Common myeloid progenitor, CD34-positive (primary cell): Measurements from ENCODE around the gene GRK6.

Source experiments
- CTCF ChIA-PET: fragments of 350-600 bp; sonication (Branson Sonifier 250); formaldehyde crosslinking; loops from one replicate; lab custom pipeline; 2021; ENCODE audit warnings: antibody characterized with exemption; lab: Charles Lee
- POLR2A ChIA-PET: fragments of 350-600 bp; sonication (Branson Sonifier 250); formaldehyde crosslinking; loops from one replicate; lab custom pipeline; 2021; ENCODE audit warnings: antibody characterized with exemption; lab: Charles Lee
- DNase-seq, 3 donors: peaks; one replicate each; pipeline versions ENCODE4 v3.0.0 to v3.0.0-alpha.2; 2013
- H3K27ac ChIP-seq, 2 experiments: 1 replicate in 1 of 2; 2 replicates in 1 of 2; pipeline ENCODE4 v1.7.0; 2013; ENCODE audit warnings: inconsistent platforms in 2 of 2, low read length in 2 of 2, mild to moderate bottlenecking in 2 of 2, low read depth in 1 of 2, moderate library complexity in 1 of 2; ENCODE audit not compliant: severe bottlenecking in 2 of 2, insufficient read depth in 1 of 2, poor library complexity in 1 of 2
- H3K27me3 ChIP-seq, 5 experiments: replicated peaks in 2 of 5; 1 replicate in 3 of 5; 2 replicates in 2 of 5; pipeline versions ENCODE4 v1.6.1 to v1.7.0; 2013; ENCODE audit warnings: low read length in 4 of 5, mild to moderate bottlenecking in 2 of 5, moderate library complexity in 2 of 5, inconsistent platforms in 1 of 5; ENCODE audit not compliant: insufficient read depth in 5 of 5, control insufficient read depth in 4 of 5
- H3K36me3 ChIP-seq, 4 experiments: 1 replicate in 2 of 4; 2 replicates in 2 of 4; pipeline versions ENCODE4 v1.6.1 to v1.7.0; 2013; ENCODE audit warnings: low read length in 3 of 4, control low read depth in 1 of 4, mild to moderate bottlenecking in 1 of 4; ENCODE audit not compliant: control insufficient read depth in 4 of 4, insufficient read depth in 4 of 4
- H3K4me1 ChIP-seq, 4 experiments: 1 replicate in 3 of 4; 2 replicates in 1 of 4; pipeline versions ENCODE4 v1.6.1 to v1.7.1; 2013; ENCODE audit warnings: low read length in 3 of 4, mild to moderate bottlenecking in 3 of 4, control low read depth in 1 of 4, inconsistent platforms in 1 of 4, moderate library complexity in 1 of 4; ENCODE audit not compliant: control insufficient read depth in 4 of 4, insufficient read depth in 4 of 4; ENCODE audit errors: control extremely low read depth in 1 of 4
- H3K4me3 ChIP-seq, 7 experiments: 1 replicate in 4 of 7; 2 replicates in 3 of 7; pipeline versions ENCODE4 v1.5.1 to v1.7.0; 2013; ENCODE audit warnings: mild to moderate bottlenecking in 7 of 7, low read length in 6 of 7, moderate library complexity in 6 of 7, inconsistent platforms in 2 of 7, low read depth in 2 of 7, control low read depth in 1 of 7; ENCODE audit not compliant: insufficient read depth in 4 of 7, control insufficient read depth in 1 of 7; ENCODE audit errors: extremely low read depth in 1 of 7
- H3K9me3 ChIP-seq, 5 experiments: 1 replicate in 4 of 5; 2 replicates in 1 of 5; pipeline versions ENCODE4 v1.6.1 to v1.7.1; 2013; ENCODE audit warnings: low read length in 4 of 5, mild to moderate bottlenecking in 2 of 5, inconsistent platforms in 1 of 5, low read depth in 1 of 5, moderate library complexity in 1 of 5; ENCODE audit not compliant: control insufficient read depth in 4 of 5, insufficient read depth in 2 of 5; ENCODE audit errors: control extremely low read depth in 1 of 5
- WGBS: methylation state at CpG from one replicate; pipeline ENCODE4 v1.1.5; 2013; ENCODE audit not compliant: insufficient coverage; 5-methylcytosine and 5-hydroxymethylcytosine counted together

GRK6 gene

GRCh38 chr5:177390363-177391300 lies 35.8 kb upstream of the GRK6 start:
- no peaks in the 10 kb centered on the region for H3K36me3 ChIP-seq
- DNase-seq, result peak; percentile 88 to 96 (median 94)
- no peak overlapping the region for H3K4me3 ChIP-seq
- H3K4me1 ChIP-seq, result peaks cover 3 to 58% (median 37%) of the 10 kb centered on the region in 4 experiments
- no peaks in the 10 kb centered on the region for H3K27me3 ChIP-seq
- ChIA-PET CTCF (interaction anchor here (0.6 to 14.2 kb wide), 37 partner anchors 10 to 130 kb away, joined by 3 to 265 read pairs (median 5); partner anchors contain the start of genes DOK3, GRK6, LMAN2 and PDLIM7), POLR2A (interaction anchor here (0.9 to 2.2 kb wide), 2 partner anchors 13 to 65 kb away, joined by 4 to 9 read pairs; no protein-coding TSS in a partner anchor)
- H3K27ac ChIP-seq, result no peak overlapping the region
- 34% methylated on average over 8 of the region's 13 CpGs for WGBS
- H3K9me3 ChIP-seq, result no peaks in the 10 kb centered on the region

- POLR2A ChIA-PET, result interaction anchor here (1.4 kb wide), 1 partner anchor 9 kb away, joined by 3 read pairs; no protein-coding TSS in a partner anchor
Observed at GRCh38 chr5:177392765-177393164, 33.7 kb upstream of the GRK6 start.

GRCh38 chr5:177393206-177393765 lies 33.2 kb upstream of the GRK6 start:
- no peaks in the 10 kb centered on the region for H3K9me3 ChIP-seq
- ChIA-PET POLR2A (interaction anchor here (1.4 kb wide), 1 partner anchor 9 kb away, joined by 3 read pairs; no protein-coding TSS in a partner anchor), CTCF (interaction anchor here (1.0 to 14.2 kb wide), 12 partner anchors 10 to 115 kb away, joined by 3 to 265 read pairs (median 5); partner anchors contain the start of genes DOK3, PFN3, PRR7 and SLC34A1)
- no peak overlapping the region for H3K4me3 ChIP-seq
- H3K4me1 ChIP-seq, result peaks cover 3 to 52% (median 29%) of the 10 kb centered on the region in 4 experiments
- DNase-seq, result peak in 2 of 3 donors; percentile 65 to 71
- no peaks in the 10 kb centered on the region for H3K27me3 ChIP-seq
- H3K36me3 ChIP-seq, result no peaks in the 10 kb centered on the region
- no peak overlapping the region for H3K27ac ChIP-seq
- WGBS, result 0% methylated on average over 1 of the region's 1 CpG

More at GRCh38 chr5:177392765-177393164, 33.7 kb upstream of the GRK6 start:
- CTCF ChIA-PET, result interaction anchor here (1.0 to 14.2 kb wide), 10 partner anchors 11 to 116 kb away, joined by 3 to 265 read pairs (median 6); partner anchors contain the start of genes DOK3, PFN3, PRR7 and SLC34A1
- no peaks in the 10 kb centered on the region for H3K27me3 ChIP-seq
- no peak overlapping the region for H3K4me3 ChIP-seq
- no peak overlapping the region for H3K27ac ChIP-seq
- no peaks in the 10 kb centered on the region for H3K36me3 ChIP-seq
- H3K9me3 ChIP-seq, result no peaks in the 10 kb centered on the region
- H3K4me1 ChIP-seq, result peaks cover 3 to 50% (median 29%) of the 10 kb centered on the region in 4 experiments
- peak in 2 of 3 donors; percentile 26 to 28 for DNase-seq
- 42% methylated on average over 2 of the region's 5 CpGs for WGBS

- H3K27ac ChIP-seq, result no peak overlapping the region
- no peaks in the 10 kb centered on the region for H3K27me3 ChIP-seq
- 90% methylated on average over 5 of the region's 5 CpGs for WGBS
- ChIA-PET CTCF (interaction anchor here (0.8 to 14.2 kb wide), 9 partner anchors 10 to 107 kb away, joined by 3 to 265 read pairs (median 6); partner anchors contain the start of genes PFN3, PRR7 and SLC34A1), POLR2A (interaction anchor here (0.6 kb wide), 1 partner anchor 60 kb away, joined by 6 read pairs; no protein-coding TSS in a partner anchor)
- H3K4me3 ChIP-seq, result no peak overlapping the region
- peaks cover 3 to 51% (median 29%) of the 10 kb centered on the region in 4 experiments for H3K4me1 ChIP-seq
- no peak for DNase-seq
- no peaks in the 10 kb centered on the region for H3K36me3 ChIP-seq
- H3K9me3 ChIP-seq, result no peaks in the 10 kb centered on the region
Observed at GRCh38 chr5:177393990-177394389, 32.5 kb upstream of the GRK6 start.

GRCh38 chr5:177396078-177396477 lies 30.4 kb upstream of the GRK6 start:
- Histone ChIP-seq H3K4me1 (peaks cover 3 to 38% (median 23%) of the 10 kb centered on the region in 4 experiments), H3K9me3 (no peaks in the 10 kb centered on the region), H3K27me3 (peaks cover 0 to 15% (median 5%) of the 10 kb centered on the region in 5 experiments), H3K36me3 (no peaks in the 10 kb centered on the region), H3K27ac (no peak overlapping the region), H3K4me3 (no peak overlapping the region)
- DNase-seq, result no peak
- 87% methylated on average over 6 of the region's 8 CpGs for whole genome bisulfite sequencing
- POLR2A ChIA-PET, result no interaction called here
- CTCF ChIA-PET, result interaction anchor here (0.9 to 14.2 kb wide), 6 partner anchors 7 to 72 kb away, joined by 3 to 265 read pairs (median 44); partner anchors contain the start of genes PFN3, PRR7 and SLC34A1

GRCh38 chr5:177396807-177397206 lies 29.7 kb upstream of the GRK6 start:
- H3K36me3 ChIP-seq, result no peaks in the 10 kb centered on the region
- no peak for DNase-seq
- H3K27ac ChIP-seq, result no peak overlapping the region
- peaks cover 0 to 21% (median 6%) of the 10 kb centered on the region in 5 experiments for H3K27me3 ChIP-seq
- ChIA-PET CTCF (interaction anchor here (13.7 kb wide), 1 partner anchor 52 kb away, joined by 509 read pairs; the partner anchor contains the start of gene PRR7), POLR2A (no interaction called here)
- H3K9me3 ChIP-seq, result no peaks in the 10 kb centered on the region
- WGBS, result 98% methylated on average over 8 of the region's 10 CpGs
- peaks cover 3 to 32% (median 19%) of the 10 kb centered on the region in 4 experiments for H3K4me1 ChIP-seq
- no peak overlapping the region for H3K4me3 ChIP-seq
